ENCODE measurements around the gene CREG1.
"Not testable (repeated sequence)": the region's sequence is repeated elsewhere in the genome, so short reads cannot be mapped to it uniquely, and the experiment has no call there.

CREG1 gene

DNA sequence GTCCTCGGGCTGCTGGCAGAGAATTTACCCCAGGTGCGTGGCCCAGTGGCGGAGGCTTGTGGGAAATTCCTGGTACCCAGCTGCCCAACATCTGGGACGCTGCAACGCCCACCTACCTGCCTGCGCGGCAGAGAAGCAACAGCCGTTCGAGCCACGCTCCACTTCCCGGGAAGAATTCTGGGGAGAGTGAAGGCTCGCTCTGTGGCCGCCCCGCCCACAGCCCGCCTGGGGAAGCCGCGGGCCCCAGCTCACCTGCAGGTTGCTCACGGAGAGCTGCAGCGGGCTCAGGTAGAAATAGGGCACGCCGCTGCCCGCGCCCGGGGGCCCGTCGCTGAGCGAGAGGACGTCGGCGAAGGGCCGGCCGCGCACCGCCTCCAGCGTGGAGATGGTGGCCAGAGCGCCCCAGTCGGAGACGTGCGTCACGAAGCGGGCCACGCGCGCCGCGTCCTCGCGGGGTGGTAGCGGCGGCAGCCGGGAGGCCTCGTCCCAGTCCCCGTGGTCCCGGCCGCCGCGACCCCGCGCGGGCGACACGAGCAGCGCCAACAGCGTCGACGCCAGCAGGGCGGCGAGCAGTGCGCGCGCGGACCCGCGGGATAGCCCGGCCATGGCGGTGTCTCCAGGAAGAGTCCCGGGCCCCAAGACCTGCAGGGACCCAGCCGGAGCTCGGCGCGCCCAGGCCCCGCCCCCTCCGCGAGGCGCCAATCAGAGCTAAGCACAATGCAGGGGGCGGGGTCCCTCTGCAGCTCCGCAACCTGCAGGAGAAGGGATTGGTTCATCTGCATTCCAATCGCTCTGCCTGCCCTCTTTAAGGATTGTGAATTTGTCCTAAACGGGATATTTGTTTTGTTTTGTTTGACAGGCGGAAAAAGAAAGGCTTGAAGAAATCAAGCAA, at the start of gene CREG1:
Gene CREG1 (minus strand): TSS at position 627 of the 892 bp plus-strand sequence.
- peak; percentile 95 for DNase-seq

DNA sequence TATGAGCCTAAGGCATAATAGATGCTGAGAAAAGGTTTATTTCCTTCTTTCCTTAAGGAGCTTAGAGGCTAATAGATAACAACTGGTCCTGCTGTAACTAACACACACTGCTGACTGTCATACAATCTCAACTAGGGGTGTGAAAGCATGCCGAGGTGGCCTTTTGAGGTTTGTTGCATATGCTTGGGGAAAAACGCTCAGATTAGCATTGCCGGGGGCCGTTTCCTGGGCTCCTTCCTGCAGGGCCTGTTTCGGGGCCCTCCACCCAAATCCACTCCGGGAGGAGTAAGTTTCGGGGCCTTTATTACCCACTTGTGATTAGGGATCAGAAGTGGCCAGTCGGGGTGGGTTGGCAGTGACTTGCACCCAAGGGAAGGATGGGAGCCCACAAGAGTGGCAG, 49.3 kb upstream of the CREG1 start:
- DNase-seq, result no peak

GRCh38 chr1:167601442-167602383, 48.2 kb upstream of the CREG1 start:
- no peak for DNase-seq

DNA sequence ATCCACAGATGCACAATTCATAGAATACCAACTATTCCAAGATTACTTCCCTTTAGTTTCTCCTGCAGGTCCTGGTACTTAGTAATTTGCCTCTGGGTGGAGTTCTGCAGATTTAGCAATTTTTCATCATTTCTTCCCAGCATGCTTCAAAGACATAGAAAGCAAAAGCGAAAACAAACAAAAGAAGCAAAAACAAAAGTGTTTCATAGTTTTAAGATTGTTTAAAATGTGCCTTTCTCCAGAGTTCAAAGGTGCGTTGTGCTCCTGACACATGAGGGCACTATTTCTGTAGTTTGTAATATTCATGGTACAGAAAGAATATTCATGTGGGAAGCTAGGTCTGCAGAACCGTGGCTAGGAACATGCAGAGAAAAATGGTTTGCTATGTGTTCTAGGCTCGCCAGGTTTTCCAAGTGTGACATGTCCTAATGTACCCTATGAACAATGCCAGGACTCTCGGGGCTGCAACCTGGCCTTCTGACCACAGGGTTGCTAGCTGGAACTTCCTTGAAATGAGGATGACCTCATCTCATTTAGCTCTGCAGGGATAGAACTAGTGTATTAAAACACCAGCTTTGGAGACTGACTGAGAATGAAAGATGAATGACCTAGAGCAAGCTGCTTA, 46.5 kb upstream of the CREG1 start:
- DNase-seq, result no peak

- no peak for DNase-seq
Observed at GRCh38 chr1:167594822-167595221, 41.3 kb upstream of the CREG1 start.

DNA sequence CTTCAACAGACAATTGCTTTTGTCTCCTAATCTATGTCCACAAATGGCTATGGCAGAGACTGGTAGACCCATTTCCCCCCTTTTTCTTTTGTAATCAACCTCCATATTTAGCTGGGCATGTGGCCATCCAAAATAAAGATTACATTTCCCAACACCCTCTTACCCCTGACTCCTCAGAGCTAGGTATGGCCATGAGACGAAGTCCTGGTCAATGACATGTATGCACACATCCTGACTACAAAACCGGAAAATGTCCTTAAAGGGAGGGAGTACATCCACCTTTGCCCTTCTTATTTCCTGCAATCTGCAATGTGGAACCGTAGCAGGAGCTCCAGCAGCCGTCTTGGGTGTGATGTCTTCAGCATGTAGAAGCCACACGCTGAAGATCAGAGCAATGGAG, 40.3 kb upstream of the CREG1 start:
- DNase-seq, result no peak

- DNase-seq, result no peak
Observed at GRCh38 chr1:167592475-167592874, 38.9 kb upstream of the CREG1 start.

- DNase-seq, result no peak
Observed at GRCh38 chr1:167588361-167588760, 34.8 kb upstream of the CREG1 start.

DNA sequence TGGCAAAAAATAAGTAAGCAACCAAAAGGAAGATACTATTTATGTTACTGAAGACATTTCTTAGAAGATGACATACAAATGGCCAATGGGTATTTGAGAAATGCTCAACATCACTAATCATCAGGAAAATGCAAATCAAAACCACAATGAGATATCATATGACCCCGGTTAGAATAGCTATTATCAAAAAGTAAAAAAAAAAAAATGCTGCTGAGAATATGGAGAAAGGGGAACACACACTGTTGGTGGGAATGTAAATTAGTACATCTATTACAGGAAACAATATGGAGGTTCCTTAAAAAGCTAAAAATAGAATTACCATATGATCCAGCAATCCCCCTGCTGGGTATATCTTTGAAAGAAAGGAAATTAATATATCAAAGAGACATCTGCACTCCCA, 34.3 kb upstream of the CREG1 start:
- no peak for DNase-seq

DNA sequence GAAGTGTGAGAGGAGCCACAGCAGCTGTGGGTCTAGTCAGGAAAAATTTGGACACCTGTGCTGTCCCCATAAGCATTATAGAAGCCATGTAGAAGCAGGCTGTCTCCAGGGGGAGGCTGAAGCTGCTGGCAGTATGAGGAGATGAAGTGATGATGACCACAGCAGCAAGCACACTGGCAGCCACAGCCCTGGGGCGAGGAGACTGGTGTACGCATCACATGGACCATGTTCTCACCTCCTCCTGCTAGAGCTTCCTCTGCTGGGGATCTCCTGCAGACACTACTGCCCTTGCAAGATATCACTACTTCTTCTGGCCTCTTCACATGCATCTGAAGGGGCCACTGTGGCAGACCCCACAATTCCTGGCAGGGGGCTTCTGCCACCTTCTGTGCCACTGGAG, 33.8 kb upstream of the CREG1 start:
- DNase-seq, result no peak

GRCh38 chr1:167584581-167584980, 31.0 kb upstream of the CREG1 start:
- no peak for DNase-seq

GRCh38 chr1:167582722-167583121, 29.2 kb upstream of the CREG1 start:
- DNase-seq, result no peak

DNA sequence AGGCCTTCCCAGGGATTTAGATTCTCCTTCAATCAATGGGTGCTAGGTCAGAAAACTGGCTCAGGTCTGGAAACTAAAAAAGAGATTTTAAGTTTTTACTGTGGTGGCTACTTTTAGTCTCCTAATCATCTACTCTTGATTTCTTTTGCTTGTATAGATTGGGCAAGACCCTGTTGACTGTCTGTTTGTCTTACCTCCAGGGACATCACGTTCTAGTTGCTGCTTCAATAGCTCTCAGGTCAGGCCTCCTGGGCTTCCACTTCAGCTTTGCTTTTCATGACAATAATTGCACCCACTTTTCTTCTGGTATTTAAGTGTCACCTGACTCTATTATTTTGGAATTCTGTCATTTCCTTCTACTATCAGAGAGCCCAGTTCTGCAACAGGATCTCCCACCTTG, 28.5 kb upstream of the CREG1 start:
- DNase-seq, result no peak

- DNase-seq, result no peak
Observed at GRCh38 chr1:167579986-167580385, 26.4 kb upstream of the CREG1 start.

DNA sequence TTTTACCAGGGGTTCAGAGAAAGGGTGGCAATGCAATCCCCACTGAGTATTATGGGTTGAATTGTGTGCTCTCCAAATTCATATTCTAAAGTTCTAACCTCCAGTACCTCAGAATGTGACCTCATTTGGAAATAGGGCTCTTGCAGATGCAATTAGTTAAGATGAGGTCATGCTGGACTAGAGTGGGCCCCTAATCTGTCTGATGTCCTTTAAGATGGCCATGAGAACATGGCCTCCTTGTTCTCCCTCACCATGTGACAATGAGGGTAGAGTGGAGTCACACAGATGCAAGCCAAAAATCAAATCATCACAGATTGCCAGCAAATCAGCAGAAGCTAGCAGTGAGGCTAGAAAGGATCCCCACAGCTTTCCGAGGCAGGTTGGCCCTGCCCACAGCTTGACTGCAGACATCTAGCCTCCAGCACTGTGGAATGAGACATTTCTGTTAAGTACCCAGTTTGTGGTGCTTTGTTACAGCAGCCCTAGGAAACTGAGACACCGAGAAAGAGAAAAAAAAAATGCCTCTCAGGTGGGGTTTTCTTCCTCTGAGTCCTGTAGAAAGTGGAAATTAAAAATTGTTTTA, 25.5 kb upstream of the CREG1 start:
- no peak for DNase-seq

DNA sequence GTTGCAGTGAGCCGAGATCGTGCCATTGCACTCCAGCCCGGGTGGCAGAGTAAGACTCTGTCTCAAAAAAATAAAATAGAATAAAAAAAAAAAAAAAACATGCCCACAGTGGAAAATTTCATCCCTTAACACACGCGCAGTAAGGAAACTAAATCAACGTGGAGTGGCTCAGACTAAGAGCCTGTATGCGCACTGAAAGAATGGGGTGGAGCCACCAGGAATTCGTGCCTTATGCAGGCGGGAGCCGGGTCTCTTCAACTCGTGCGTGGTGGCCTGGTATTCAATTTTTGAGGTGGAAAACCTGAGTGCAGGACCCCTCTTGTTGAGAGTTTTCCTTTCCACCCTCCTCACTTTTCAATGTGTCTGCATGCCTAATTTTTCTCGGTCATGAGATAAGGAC, 22.1 kb upstream of the CREG1 start:
- DNase-seq, result no peak

DNA sequence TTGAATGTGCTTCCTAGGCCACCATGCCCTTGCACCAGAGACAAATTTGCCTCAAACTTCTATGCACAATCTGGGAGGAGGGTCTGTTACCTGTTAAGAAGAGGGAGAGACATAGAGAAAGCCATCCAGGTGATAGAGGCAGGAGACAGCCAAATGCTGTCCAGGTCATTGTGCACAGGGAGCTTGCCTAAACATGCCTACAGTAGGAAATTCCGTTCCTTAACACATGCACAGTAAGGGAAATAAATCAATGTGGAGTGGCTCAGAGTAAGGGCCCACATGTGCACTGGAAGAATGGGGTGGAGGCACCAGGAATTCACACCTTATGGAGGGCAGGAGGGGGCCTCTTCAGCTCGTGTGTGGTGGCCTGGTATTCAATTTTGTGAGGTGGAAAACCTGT, 19.5 kb upstream of the CREG1 start:
- no peak for DNase-seq

DNA sequence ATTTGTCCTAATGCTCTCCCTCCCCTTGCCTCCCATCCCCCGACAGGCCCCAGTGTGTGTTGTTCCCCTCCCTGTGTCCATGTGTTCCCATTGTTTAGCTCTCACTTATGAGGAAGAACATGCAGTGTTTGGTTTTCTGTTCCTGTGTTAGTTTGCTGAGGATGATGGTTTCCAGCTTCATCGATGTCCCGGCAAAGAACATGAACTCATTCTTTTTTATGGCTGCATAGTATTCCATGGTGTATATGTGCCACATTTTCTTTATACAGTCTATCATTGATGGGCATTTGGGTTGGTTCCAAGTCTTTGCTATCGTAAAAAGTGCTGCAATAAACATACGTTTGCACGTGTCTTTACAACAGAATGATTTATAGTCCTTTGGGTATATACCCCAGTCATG, 17.1 kb upstream of the CREG1 start:
- not testable (repeated sequence) for DNase-seq

DNA sequence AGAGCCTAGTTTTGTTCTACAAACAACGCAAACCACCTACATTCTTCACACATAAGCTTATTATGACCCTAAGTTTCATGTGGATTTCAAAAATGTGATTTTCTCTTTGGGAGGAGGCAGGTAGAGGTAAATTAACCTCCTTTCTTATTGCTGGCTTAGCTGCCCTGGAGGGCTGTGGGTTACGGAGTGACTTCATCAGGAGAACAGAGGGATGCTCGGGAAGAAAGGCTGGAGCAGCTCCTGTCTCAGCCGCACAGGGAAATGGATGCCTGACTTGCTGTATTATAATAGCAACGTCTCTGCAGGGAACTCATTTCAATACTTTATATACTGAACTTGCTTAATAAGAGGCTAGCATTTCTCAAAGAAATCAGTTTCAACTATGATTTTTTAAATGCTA, 14.1 kb upstream of the CREG1 start:
- DNase-seq, result no peak

DNA sequence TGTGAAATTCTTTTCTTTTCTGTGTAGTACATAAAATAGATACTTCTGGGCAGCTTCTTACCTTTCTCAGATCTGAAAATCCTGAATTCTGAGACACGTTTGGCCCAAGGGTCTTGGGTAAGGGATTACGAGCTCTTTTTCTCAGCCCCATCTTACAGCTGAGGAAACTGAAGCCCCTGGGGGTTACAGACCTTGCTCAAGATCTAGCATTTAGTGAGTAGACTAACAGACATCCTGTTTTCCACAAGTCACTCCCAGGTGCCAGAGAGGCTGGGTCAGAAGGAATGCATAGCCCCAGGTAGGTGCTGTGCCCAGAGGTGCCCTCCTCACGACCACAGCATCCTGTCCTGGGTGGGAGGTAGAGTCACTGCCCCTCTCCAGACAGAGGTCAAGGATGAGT, 13.2 kb upstream of the CREG1 start:
- DNase-seq, result no peak

DNA sequence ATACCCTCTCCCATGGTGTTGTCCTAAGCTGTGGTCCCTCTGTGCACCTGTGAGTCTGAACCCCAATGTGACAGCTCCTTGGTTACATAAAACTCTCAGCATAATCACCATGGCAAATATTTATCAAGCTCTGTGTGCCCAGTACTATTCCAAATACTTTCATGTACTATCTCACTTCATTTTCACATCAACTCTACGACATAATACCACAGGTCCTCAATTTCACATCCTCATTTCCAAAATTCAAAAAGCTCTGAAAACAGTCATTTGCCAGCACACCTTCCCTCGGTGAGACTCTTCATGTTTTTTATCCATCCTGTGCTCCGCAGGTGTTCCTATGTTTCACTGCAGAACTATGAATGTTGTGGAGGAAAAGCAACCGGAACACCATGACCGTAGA, 12.4 kb upstream of the CREG1 start:
- no peak for DNase-seq

DNA sequence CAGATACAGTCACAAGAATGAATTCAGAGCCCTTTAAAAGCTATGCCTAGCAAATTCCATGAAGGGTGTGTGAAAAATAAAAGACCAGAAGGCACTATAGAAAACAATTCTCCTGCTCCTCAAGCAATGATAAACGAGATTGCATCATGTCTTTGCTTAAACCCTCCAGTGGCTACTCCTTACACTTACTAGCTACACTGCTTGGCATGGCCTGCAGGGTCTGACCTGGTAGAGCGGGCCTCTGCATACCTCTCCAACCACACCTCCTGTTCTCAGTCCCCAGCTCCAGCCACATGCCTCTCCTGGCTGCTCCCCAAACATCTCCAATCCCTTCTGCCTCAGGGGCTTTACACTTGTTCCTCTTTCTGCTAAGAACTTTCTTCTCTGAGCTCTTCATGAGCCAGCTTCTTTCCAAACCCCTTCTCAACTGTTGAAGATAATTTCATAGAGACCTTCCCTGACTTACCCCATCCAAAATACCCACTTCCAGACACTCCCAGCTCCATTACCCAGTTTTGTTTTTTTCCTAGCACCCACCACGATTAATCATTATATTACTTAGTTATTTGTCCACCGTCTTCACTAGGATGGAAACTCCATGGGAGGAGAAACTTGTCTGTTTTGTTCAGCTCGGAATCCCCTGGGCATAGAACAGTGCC, 11.2 kb upstream of the CREG1 start:
- DNase-seq, result no peak

Measured in DMS153 (cell line).